ENCODE measurements around the gene ZNF195. TPM values are rescaled to one million over a fixed set of nuclear protein-coding genes. Genes with fewer than 3 reads are reported as not detected.
A peak's percentile ranks its signal among the peaks of the same experiment; 100 is the strongest.
"Not testable (repeated sequence)": the region's sequence is repeated elsewhere in the genome, so short reads cannot be mapped to it uniquely, and the experiment has no call there.

ZNF195 gene
- 10 to 100 TPM in 3 of 4 donors, 1 to 10 TPM in 1; 9.4 to 24.0 (median 15.6) TPM for total RNA-seq

- intact Hi-C loops (cut with DNase I; ENCODE audit: low total_unique reads), result no loop called here
- peak within 1 kb of the TSS; percentile 42 to 77 for H3K27ac ChIP-seq
These were observed at the start of gene ZNF195 for GRCh38 chr11:3378426-3379423. ZNF195 (minus strand) TSS chr11:3379146; CDS start chr11:3379040, 106 bp downstream.

GRCh38 chr11:3428076-3428475 lies 49.1 kb upstream of the ZNF195 start:
- DNase-seq; H3K27me3 ChIP-seq; H3K27ac ChIP-seq; intact Hi-C loops (cut with DNase I; ENCODE audit: low total_unique reads); H3K4me3 ChIP-seq; H3K36me3 ChIP-seq; H3K4me1 ChIP-seq; H3K9me3 ChIP-seq: not testable (repeated sequence)

More at GRCh38 chr11:3378426-3379423, at the start of gene ZNF195:
- H3K36me3 ChIP-seq, result no peaks in the 10 kb centered on the region
- TF ChIP-seq CTCF (IDR thresholded peaks at IDR 0.05) (no peak), POLR2A (IDR thresholded peaks at IDR 0.05) (peak; percentile 17 to 57)
- no peaks in the 10 kb centered on the region for H3K9me3 ChIP-seq
- peak within 1 kb of the TSS; percentile 62 to 90 for H3K4me3 ChIP-seq
- H3K4me1 ChIP-seq, result no peaks in the 10 kb centered on the region
- H3K27me3 ChIP-seq, result no peaks in the 10 kb centered on the region
- peak; percentile 97 for DNase-seq

GRCh38 chr11:3426541-3426940 lies 47.6 kb upstream of the ZNF195 start:
- intact Hi-C loops (cut with DNase I; ENCODE audit: low total_unique reads); DNase-seq; H3K27me3 ChIP-seq; H3K4me3 ChIP-seq; H3K36me3 ChIP-seq; H3K9me3 ChIP-seq; H3K4me1 ChIP-seq; H3K27ac ChIP-seq: not testable (repeated sequence)

GRCh38 chr11:3423928-3424327 lies 45.0 kb upstream of the ZNF195 start:
- DNase-seq; H3K4me1 ChIP-seq; H3K27me3 ChIP-seq; H3K36me3 ChIP-seq; H3K4me3 ChIP-seq; intact Hi-C loops (cut with DNase I; ENCODE audit: low total_unique reads); H3K9me3 ChIP-seq: not testable (repeated sequence)
- H3K27ac ChIP-seq, result peak overlapping the region in 1 of 2 donors; percentile 88

GRCh38 chr11:3423138-3423731 lies 44.3 kb upstream of the ZNF195 start:
- TF ChIP-seq POLR2A (IDR thresholded peaks at IDR 0.05), result peak; percentile 33 to 65
- Histone ChIP-seq H3K4me3 (peak overlapping the region; percentile 56 to 72), H3K27ac (peak overlapping the region; percentile 88 to 90)
- H3K9me3 ChIP-seq; H3K27me3 ChIP-seq; H3K4me1 ChIP-seq; H3K36me3 ChIP-seq; intact Hi-C loops (cut with DNase I; ENCODE audit: low total_unique reads): not testable (repeated sequence)
- peak in 1 of 2 donors; percentile 57 for DNase-seq

GRCh38 chr11:3422380-3423137 lies 43.6 kb upstream of the ZNF195 start:
- H3K36me3 ChIP-seq; H3K27me3 ChIP-seq; H3K9me3 ChIP-seq; intact Hi-C loops (cut with DNase I; ENCODE audit: low total_unique reads); H3K4me1 ChIP-seq: not testable (repeated sequence)
- peak in 1 of 2 donors; percentile 28 for TF ChIP-seq POLR2A (IDR thresholded peaks at IDR 0.05)
- Histone ChIP-seq H3K27ac (peak overlapping the region; percentile 76 to 90), H3K4me3 (peak overlapping the region; percentile 56 to 72)
- DNase-seq, result peak; percentile 100

- H3K36me3 ChIP-seq; H3K27me3 ChIP-seq; intact Hi-C loops (cut with DNase I; ENCODE audit: low total_unique reads); H3K4me1 ChIP-seq; H3K9me3 ChIP-seq: not testable (repeated sequence)
- peak overlapping the region; percentile 56 to 72 for H3K4me3 ChIP-seq
- DNase-seq, result peak in 1 of 2 donors; percentile 28
- peak overlapping the region; percentile 76 to 90 for H3K27ac ChIP-seq
These were observed 42.8 kb upstream of the ZNF195 start for GRCh38 chr11:3421608-3422379.

- H3K27ac ChIP-seq; H3K27me3 ChIP-seq; H3K9me3 ChIP-seq; H3K4me1 ChIP-seq; H3K4me3 ChIP-seq; intact Hi-C loops (cut with DNase I; ENCODE audit: low total_unique reads); DNase-seq; H3K36me3 ChIP-seq: not testable (repeated sequence)
These were observed 41.5 kb upstream of the ZNF195 start for GRCh38 chr11:3420281-3421042.

GRCh38 chr11:3419496-3419895 lies 40.5 kb upstream of the ZNF195 start:
- H3K36me3 ChIP-seq; H3K27ac ChIP-seq; H3K27me3 ChIP-seq; H3K9me3 ChIP-seq; H3K4me1 ChIP-seq; DNase-seq; H3K4me3 ChIP-seq; intact Hi-C loops (cut with DNase I; ENCODE audit: low total_unique reads): not testable (repeated sequence)
